Panc1 (cell line): ENCODE measurements around the gene RPSA. TPM values are rescaled to one million over a fixed set of nuclear protein-coding genes. Genes with fewer than 3 reads are reported as not detected.
"Not testable (repeated sequence)": the region's sequence is repeated elsewhere in the genome, so short reads cannot be mapped to it uniquely, and the experiment has no call there.

Experiments used
- ATAC-seq: fragments of 200-7000 bp; cut with Tn5 transposase; 2 replicates; pipeline ENCODE4 v1.9.1; 2020; ENCODE audit warnings: mild to moderate bottlenecking, moderate library complexity
- BruUV-seq: library from RNA; stranded (reverse); fragments of 400-500 nt; replicated peaks from 2 replicates; lab custom pipeline; 2021; lab: Mats Ljungman, UMichigan
- CTCF ChIA-PET: fragments of 300-600 bp; sonication (Branson Sonifier 250); formaldehyde crosslinking; loops from one replicate; lab custom pipeline; 2022; ENCODE audit warnings: antibody characterized with exemption; lab: Charles Lee
- POLR2A ChIA-PET: fragments of 300-600 bp; sonication (Branson Sonifier 250); formaldehyde crosslinking; loops from one replicate; lab custom pipeline; 2022; ENCODE audit warnings: antibody characterized with exemption; lab: Charles Lee
- DNase-seq: peaks from one replicate; pipeline ENCODE4 v3.0.0-alpha.2; 2010; ENCODE audit warnings: low read depth, low spot score
- H3K27ac ChIP-seq: 2 replicates; pipeline ENCODE4 v1.5.1; 2011; ENCODE audit warnings: mild to moderate bottlenecking, low read length, inconsistent platforms
- H3K27me3 ChIP-seq: fragments of 200-500 bp; sonication (Bioruptor generic); 2 replicates; pipeline ENCODE4 v1.6.0; 2014; ENCODE audit warnings: low read length, inconsistent platforms; ENCODE audit not compliant: control insufficient read depth, insufficient read depth
- H3K36me3 ChIP-seq: fragments of 200-500 bp; sonication (Bioruptor generic); 2 replicates; pipeline ENCODE4 v1.5.1; 2014; ENCODE audit warnings: inconsistent platforms, mild to moderate bottlenecking, low read length, moderate library complexity; ENCODE audit not compliant: control insufficient read depth, insufficient read depth
- H3K4me1 ChIP-seq: 2 replicates; pipeline ENCODE4 v1.5.1; 2011; ENCODE audit warnings: inconsistent platforms, mild to moderate bottlenecking, low read length, moderate library complexity; ENCODE audit not compliant: control insufficient read depth, insufficient read depth
- H3K4me3 ChIP-seq, 2 experiments: 2 replicates each; pipeline ENCODE4 v1.5.1; 2011 to 2012; ENCODE audit warnings: low read depth in 2 of 2, low read length in 2 of 2, mild to moderate bottlenecking in 2 of 2, inconsistent platforms in 1 of 2, moderate library complexity in 1 of 2
- H3K9me3 ChIP-seq: fragments of 200-500 bp; sonication (Bioruptor generic); 2 replicates; pipeline ENCODE4 v1.5.1; 2014; ENCODE audit warnings: low read depth, mild to moderate bottlenecking, inconsistent platforms, low read length, moderate library complexity; ENCODE audit not compliant: control insufficient read depth, insufficient read depth
- POLR2AphosphoS5 ChIP-seq: IDR thresholded peaks from 2 replicates; pipeline ENCODE4 v1.6.1; 2012; ENCODE audit warnings: mild to moderate bottlenecking, low read depth, low read length, moderate library complexity
- REST ChIP-seq, 2 experiments: IDR thresholded peaks; 2 replicates each; pipeline ENCODE4 v1.6.1; 2011 to 2012; ENCODE audit warnings: low read depth in 2 of 2, control low read depth in 1 of 2, low read length in 1 of 2, mild to moderate bottlenecking in 1 of 2, moderate library complexity in 1 of 2; ENCODE audit not compliant: insufficient read depth in 1 of 2
- SIN3A ChIP-seq: IDR thresholded peaks from 2 replicates; pipeline ENCODE4 v1.6.1; 2012; ENCODE audit warnings: low read depth, mild to moderate bottlenecking, low read length, moderate library complexity, borderline replicate concordance; ENCODE audit not compliant: insufficient read depth
- TCF7L2 ChIP-seq: IDR thresholded peaks from 2 replicates; pipeline ENCODE4 v1.6.1; 2011; ENCODE audit warnings: mild to moderate bottlenecking, low read depth, low read length, inconsistent platforms
- in situ Hi-C: cut with HindIII; loops from 2 replicates; pipeline ENCODE4 v1.10.0; 2016; ENCODE audit warnings: low sequenced_read_pairs, low pct_unique_long_range_greater_than_20kb
- intact Hi-C: fragments of 100-400 bp; cut with micrococcal nuclease; formaldehyde crosslinking; loops from one replicate; pipeline ENCODE4 v1.10.0; 2022; ENCODE audit not compliant: unreplicated experiment
- total RNA-seq: library from RNA; stranded (reverse); gene quantifications from one replicate; pipeline ENCODE4 v1.2.1, GENCODE V29; 2021; ENCODE audit not compliant: unreplicated experiment
- TF ChIP-seq, protein P1 (sequence below): fragments of 450-650 bp; IDR thresholded peaks from 2 replicates; pipeline ENCODE4 v1.5.1; 2017; ENCODE audit warnings: mild to moderate bottlenecking

The RPSA gene
- total RNA-seq, 1 experiment from 2014 or later, result 856 TPM

DNA sequence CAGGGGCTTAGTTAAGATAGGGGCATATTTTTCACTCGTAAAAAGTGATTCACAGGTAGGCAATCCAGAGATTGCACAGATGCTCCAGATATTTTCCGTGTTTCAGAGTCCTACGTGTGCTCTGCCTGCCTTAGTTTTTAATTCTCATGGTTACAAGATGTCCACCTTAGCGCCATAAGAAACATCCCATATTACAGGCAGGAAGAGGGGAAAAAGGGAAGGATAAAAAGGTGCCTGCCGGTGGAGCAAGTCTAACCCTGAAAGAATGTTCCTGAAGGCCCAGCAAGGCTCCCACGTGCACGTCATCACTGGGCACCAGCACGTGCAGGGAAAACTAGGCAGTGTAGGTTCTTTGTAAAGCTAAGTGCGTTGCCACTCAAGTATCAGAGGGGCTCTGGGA lies 50.8 kb downstream of the RPSA start:
- intact Hi-C loops (no loop called here), in situ Hi-C loops (no loop called here)
- Histone ChIP-seq H3K27ac (no peak overlapping the region), H3K27me3 (no peaks in the 10 kb centered on the region), H3K4me3 (no peak overlapping the region), H3K4me1 (no peaks in the 10 kb centered on the region), H3K9me3 (no peaks in the 10 kb centered on the region), H3K36me3 (no peaks in the 10 kb centered on the region)
- DNase-seq, result no peak
- no TSS peak for BruUV-seq
- CTCF ChIA-PET, result no interaction called here
- no peak for TF ChIP-seq SIN3A
- TF ChIP-seq POLR2AphosphoS5, result no peak
- TF ChIP-seq REST (IDR thresholded peaks at IDR 0.05; ENCODE audit: insufficient read depth in 1 of 2, low read depth in 2 of 2, low read length in 1 of 2), result no peak
- TF ChIP-seq TCF7L2, result no peak
- TF ChIP-seq, protein P1, sequence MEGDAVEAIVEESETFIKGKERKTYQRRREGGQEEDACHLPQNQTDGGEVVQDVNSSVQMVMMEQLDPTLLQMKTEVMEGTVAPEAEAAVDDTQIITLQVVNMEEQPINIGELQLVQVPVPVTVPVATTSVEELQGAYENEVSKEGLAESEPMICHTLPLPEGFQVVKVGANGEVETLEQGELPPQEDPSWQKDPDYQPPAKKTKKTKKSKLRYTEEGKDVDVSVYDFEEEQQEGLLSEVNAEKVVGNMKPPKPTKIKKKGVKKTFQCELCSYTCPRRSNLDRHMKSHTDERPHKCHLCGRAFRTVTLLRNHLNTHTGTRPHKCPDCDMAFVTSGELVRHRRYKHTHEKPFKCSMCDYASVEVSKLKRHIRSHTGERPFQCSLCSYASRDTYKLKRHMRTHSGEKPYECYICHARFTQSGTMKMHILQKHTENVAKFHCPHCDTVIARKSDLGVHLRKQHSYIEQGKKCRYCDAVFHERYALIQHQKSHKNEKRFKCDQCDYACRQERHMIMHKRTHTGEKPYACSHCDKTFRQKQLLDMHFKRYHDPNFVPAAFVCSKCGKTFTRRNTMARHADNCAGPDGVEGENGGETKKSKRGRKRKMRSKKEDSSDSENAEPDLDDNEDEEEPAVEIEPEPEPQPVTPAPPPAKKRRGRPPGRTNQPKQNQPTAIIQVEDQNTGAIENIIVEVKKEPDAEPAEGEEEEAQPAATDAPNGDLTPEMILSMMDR, result no peak
- ATAC-seq, result no peak
- POLR2A ChIA-PET, result no interaction called here

DNA sequence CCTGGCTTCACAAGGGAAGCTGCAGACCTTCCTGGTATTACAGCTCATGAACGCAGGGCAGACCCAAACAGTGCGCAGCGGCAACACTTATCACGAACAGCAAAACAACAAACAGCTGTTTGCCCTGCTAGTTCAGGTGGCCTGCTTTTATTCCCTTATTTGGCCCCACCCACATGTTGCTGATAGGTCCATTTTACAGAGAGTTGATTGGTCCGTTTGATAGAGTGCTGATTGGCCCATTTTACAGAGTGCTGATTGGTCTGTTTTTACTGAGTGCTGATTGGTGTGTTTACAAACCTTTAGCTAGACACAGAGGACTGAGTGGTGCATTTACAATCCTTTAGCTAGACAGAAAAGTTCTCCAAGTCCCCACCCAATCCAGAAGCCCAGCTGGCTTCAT lies 52.1 kb downstream of the RPSA start:
- BruUV-seq, H3K27ac ChIP-seq, intact Hi-C loops, H3K9me3 ChIP-seq, H3K27me3 ChIP-seq, CTCF ChIA-PET, ATAC-seq, in situ Hi-C loops, DNase-seq, POLR2A ChIA-PET, H3K36me3 ChIP-seq, H3K4me1 ChIP-seq, H3K4me3 ChIP-seq: not testable (repeated sequence)

GRCh38 chr3:39460677-39461076 lies 54.2 kb downstream of the RPSA start:
- DNase-seq (no peak), ATAC-seq (no peak)
- H3K9me3 ChIP-seq, result no peaks in the 10 kb centered on the region
- H3K27me3 ChIP-seq, result no peaks in the 10 kb centered on the region
- in situ Hi-C loops (no loop called here), intact Hi-C loops (no loop called here)
- CTCF ChIA-PET, result no interaction called here
- no peaks in the 10 kb centered on the region for H3K36me3 ChIP-seq
- TF ChIP-seq SIN3A (no peak), TCF7L2 (no peak), POLR2AphosphoS5 (no peak)
- TF ChIP-seq, protein P1, result no peak
- POLR2A ChIA-PET, result no interaction called here
- no TSS peak for BruUV-seq
- no peak overlapping the region for H3K4me3 ChIP-seq
- no peak overlapping the region for H3K27ac ChIP-seq
- H3K4me1 ChIP-seq, result no peaks in the 10 kb centered on the region

Other genes with a start within 250 kb of the RPSA start
- not detected for gene XIRP1, start 214.1 kb upstream of the RPSA start, total RNA-seq
- gene CX3CR1, start 126.7 kb upstream of the RPSA start, total RNA-seq, result not detected
- not detected for gene CCR8, start 77.0 kb upstream of the RPSA start, total RNA-seq
- gene SLC25A38, start 23.4 kb upstream of the RPSA start, total RNA-seq, result 21.5 TPM
- not detected for gene MOBP, start 61.0 kb downstream of the RPSA start, total RNA-seq